ENCODE measurements around the gene SNAI1. TPM values are rescaled to one million over a fixed set of nuclear protein-coding genes. Genes with fewer than 3 reads are reported as not detected.

SNAI1 gene
- total RNA-seq, 2 experiments from 2014 or later, result 1.6 to 3.6 TPM

- no peaks in the 10 kb centered on the region for H3K9me2 ChIP-seq (ENCODE audit: insufficient read depth, low read length)
- H3K4me2 ChIP-seq (ENCODE audit: low read length), result no peak overlapping the region
- intact Hi-C loops (cut with micrococcal nuclease; ENCODE audit: unreplicated experiment), result no loop called here
- no TSS peak for BruUV-seq (replicated peaks)
- peaks cover 25% of the 10 kb centered on the region for H3K4me1 ChIP-seq (ENCODE audit: insufficient read depth, low read length, poor library complexity, severe bottlenecking)
- TF ChIP-seq EZH2phosphoT487 (IDR thresholded peaks at IDR 0.05; ENCODE audit: borderline replicate concordance, low read depth, low read length), result no peak
- H4K20me1 ChIP-seq (ENCODE audit: insufficient read depth, low read length), result no peaks in the 10 kb centered on the region
- H3K27ac ChIP-seq (ENCODE audit: low read depth, low read length, poor library complexity, severe bottlenecking), result no peak overlapping the region
- H3K4me3 ChIP-seq (ENCODE audit: low read depth, low read length, poor library complexity, severe bottlenecking), result no peak overlapping the region
- no peak for DNase-seq (ENCODE audit: low spot score)
- no peaks in the 10 kb centered on the region for H3K9me3 ChIP-seq (ENCODE audit: low read length)
- no peaks in the 10 kb centered on the region for H3K79me2 ChIP-seq (ENCODE audit: insufficient read depth, low read depth, low read length)
- H3K36me3 ChIP-seq (ENCODE audit: insufficient read depth, low read length), result no peaks in the 10 kb centered on the region
- H2AFZ ChIP-seq (ENCODE audit: low read length), result no peak overlapping the region
- CTCF ChIA-PET (ENCODE audit: unreplicated experiment), result no interaction called here
- POLR2A ChIA-PET, result no interaction called here
Observed at GRCh38 chr20:50015993-50016770, 33.4 kb downstream of the SNAI1 start.

GRCh38 chr20:50017160-50017559 is 34.4 kb downstream of the SNAI1 start:
- H3K4me2 ChIP-seq (ENCODE audit: low read length), result no peak overlapping the region
- no TSS peak for BruUV-seq (replicated peaks)
- ChIA-PET CTCF (ENCODE audit: unreplicated experiment) (no interaction called here), POLR2A (no interaction called here)
- DNase-seq (ENCODE audit: low spot score), result no peak
- H3K9me3 ChIP-seq (ENCODE audit: low read length), result no peaks in the 10 kb centered on the region
- intact Hi-C loops (cut with micrococcal nuclease; ENCODE audit: unreplicated experiment), result no loop called here
- no peak overlapping the region for H3K4me3 ChIP-seq (ENCODE audit: low read depth, low read length, poor library complexity, severe bottlenecking)
- no peaks in the 10 kb centered on the region for H4K20me1 ChIP-seq (ENCODE audit: insufficient read depth, low read length)
- no peaks in the 10 kb centered on the region for H3K36me3 ChIP-seq (ENCODE audit: insufficient read depth, low read length)
- H3K9me2 ChIP-seq (ENCODE audit: insufficient read depth, low read length), result no peaks in the 10 kb centered on the region
- no peak overlapping the region for H2AFZ ChIP-seq (ENCODE audit: low read length)
- no peak overlapping the region for H3K27ac ChIP-seq (ENCODE audit: low read depth, low read length, poor library complexity, severe bottlenecking)
- H3K4me1 ChIP-seq (ENCODE audit: insufficient read depth, low read length, poor library complexity, severe bottlenecking), result peaks cover 18% of the 10 kb centered on the region
- no peak for TF ChIP-seq EZH2phosphoT487 (IDR thresholded peaks at IDR 0.05; ENCODE audit: borderline replicate concordance, low read depth, low read length)
- no peak for TF ChIP-seq CTCF (conservative IDR thresholded peaks at IDR 0.05; ENCODE audit: low read length)
- no peaks in the 10 kb centered on the region for H3K79me2 ChIP-seq (ENCODE audit: insufficient read depth, low read depth, low read length)

GRCh38 chr20:50017576-50018248 is 34.9 kb downstream of the SNAI1 start:
- no peak overlapping the region for H3K4me3 ChIP-seq (ENCODE audit: low read depth, low read length, poor library complexity, severe bottlenecking)
- H3K36me3 ChIP-seq (ENCODE audit: insufficient read depth, low read length), result no peaks in the 10 kb centered on the region
- H4K20me1 ChIP-seq (ENCODE audit: insufficient read depth, low read length), result no peaks in the 10 kb centered on the region
- H2AFZ ChIP-seq (ENCODE audit: low read length), result no peak overlapping the region
- H3K9me2 ChIP-seq (ENCODE audit: insufficient read depth, low read length), result no peaks in the 10 kb centered on the region
- BruUV-seq (replicated peaks), result no TSS peak
- no peak overlapping the region for H3K27ac ChIP-seq (ENCODE audit: low read depth, low read length, poor library complexity, severe bottlenecking)
- peaks cover 16% of the 10 kb centered on the region for H3K4me1 ChIP-seq (ENCODE audit: insufficient read depth, low read length, poor library complexity, severe bottlenecking)
- TF ChIP-seq EZH2phosphoT487 (IDR thresholded peaks at IDR 0.05; ENCODE audit: borderline replicate concordance, low read depth, low read length), result no peak
- no peak for TF ChIP-seq CTCF (conservative IDR thresholded peaks at IDR 0.05; ENCODE audit: low read length)
- ChIA-PET CTCF (ENCODE audit: unreplicated experiment) (no interaction called here), POLR2A (no interaction called here)
- H3K9me3 ChIP-seq (ENCODE audit: low read length), result no peaks in the 10 kb centered on the region
- intact Hi-C loops (cut with micrococcal nuclease; ENCODE audit: unreplicated experiment), result no loop called here
- no peak overlapping the region for H3K4me2 ChIP-seq (ENCODE audit: low read length)
- H3K79me2 ChIP-seq (ENCODE audit: insufficient read depth, low read depth, low read length), result no peaks in the 10 kb centered on the region
- DNase-seq (ENCODE audit: low spot score), result no peak

Measured in OCI-LY7 (cell line).